SK-N-MC (cell line): Measurements from ENCODE around the gene FBXL12.

Experiments
- DNase-seq: peaks from one replicate; pipeline ENCODE4 v3.0.0-alpha.2; 2011; ENCODE audit warnings: low read depth, low spot score
- H3K27ac ChIP-seq: fragments of 200-600 bp; sonication (generic); 2 replicates; pipeline ENCODE4 v1.5.1; 2016; ENCODE audit warnings: mixed run types
- H3K36me3 ChIP-seq: fragments of 200-600 bp; sonication (generic); 2 replicates; pipeline ENCODE4 v1.6.1; 2017; ENCODE audit warnings: antibody characterized with exemption, low read length, mixed read lengths; ENCODE audit not compliant: insufficient read depth
- H3K4me3 ChIP-seq: fragments of 200-600 bp; sonication (generic); 2 replicates; pipeline ENCODE4 v1.5.1; 2016
- H3K9ac ChIP-seq: fragments of 200-600 bp; sonication (generic); 2 replicates; pipeline ENCODE4 v1.8.0; 2017; ENCODE audit warnings: mixed run types, mixed read lengths; ENCODE audit not compliant: insufficient read length
- H3K9me3 ChIP-seq: fragments of 200-600 bp; sonication (generic); 2 replicates; pipeline ENCODE4 v1.6.1; 2017; ENCODE audit warnings: low read depth, mild to moderate bottlenecking, antibody characterized with exemption, low read length, moderate library complexity, mixed read lengths
- EZH2 ChIP-seq: fragments of 200-600 bp; sonication (generic); IDR thresholded peaks from one replicate; pipeline ENCODE4 v1.6.1; 2017; ENCODE audit warnings: antibody characterized with exemption
- FOXP2 ChIP-seq: optimal IDR thresholded peaks from 2 replicates; pipeline ENCODE3; 2011; ENCODE audit warnings: mild to moderate bottlenecking, moderate library complexity; ENCODE audit not compliant: insufficient read depth; ENCODE audit errors: extremely low read length, control extremely low read depth
- POLR2AphosphoS5 ChIP-seq: IDR thresholded peaks from 2 replicates; pipeline ENCODE4 v1.6.1; 2012; ENCODE audit warnings: mild to moderate bottlenecking, low read depth, low read length, borderline replicate concordance

The FBXL12 gene

DNA sequence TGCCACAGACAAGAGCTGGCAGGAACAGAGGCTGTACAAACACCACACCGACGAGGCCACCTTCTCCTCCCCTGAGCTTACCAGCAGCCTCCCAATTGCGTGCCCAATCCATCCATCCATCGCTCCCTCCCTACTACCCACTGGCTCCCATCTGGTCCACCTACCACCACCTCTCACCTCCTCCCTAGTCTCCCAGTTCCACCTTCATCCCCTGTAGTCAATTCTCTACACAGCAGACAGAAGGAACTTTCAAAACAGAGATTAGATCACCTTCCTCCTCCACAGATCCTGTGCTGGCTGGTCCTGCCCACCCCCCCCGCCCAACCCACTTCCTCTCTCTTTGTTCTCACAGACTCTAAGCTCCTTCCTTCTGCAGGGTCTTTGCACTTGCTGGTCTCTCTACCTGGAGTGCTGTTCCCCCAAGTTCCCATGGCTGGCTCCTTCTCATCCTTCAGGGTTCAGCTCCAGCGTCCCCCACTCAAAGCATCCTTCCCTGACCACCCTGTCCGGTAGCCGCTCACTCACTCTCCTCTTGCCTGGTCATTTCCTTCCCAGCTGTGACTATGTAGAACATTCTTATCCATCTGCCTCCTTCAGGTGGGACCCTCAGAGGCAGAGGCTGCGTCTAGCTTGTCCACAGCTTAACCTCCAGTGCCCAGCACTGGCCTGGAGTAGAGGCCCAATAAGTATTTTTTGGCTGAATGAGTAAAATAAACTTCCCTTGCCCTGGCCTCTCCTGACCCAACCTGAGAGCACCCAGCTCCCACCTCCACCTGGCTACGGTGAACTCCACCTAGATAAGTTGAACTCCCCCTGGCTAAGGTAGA is 39.3 kb upstream of the FBXL12 start:
- Histone ChIP-seq H3K36me3 (peaks cover 49% of the 10 kb centered on the region; the same call in 1 of the 2 replicates), H3K9ac (no peak overlapping the region), H3K27ac (no peak overlapping the region), H3K9me3 (no peaks in the 10 kb centered on the region), H3K4me3 (no peak overlapping the region)
- TF ChIP-seq EZH2 (no peak), POLR2AphosphoS5 (no peak)
- no peak for DNase-seq

DNA sequence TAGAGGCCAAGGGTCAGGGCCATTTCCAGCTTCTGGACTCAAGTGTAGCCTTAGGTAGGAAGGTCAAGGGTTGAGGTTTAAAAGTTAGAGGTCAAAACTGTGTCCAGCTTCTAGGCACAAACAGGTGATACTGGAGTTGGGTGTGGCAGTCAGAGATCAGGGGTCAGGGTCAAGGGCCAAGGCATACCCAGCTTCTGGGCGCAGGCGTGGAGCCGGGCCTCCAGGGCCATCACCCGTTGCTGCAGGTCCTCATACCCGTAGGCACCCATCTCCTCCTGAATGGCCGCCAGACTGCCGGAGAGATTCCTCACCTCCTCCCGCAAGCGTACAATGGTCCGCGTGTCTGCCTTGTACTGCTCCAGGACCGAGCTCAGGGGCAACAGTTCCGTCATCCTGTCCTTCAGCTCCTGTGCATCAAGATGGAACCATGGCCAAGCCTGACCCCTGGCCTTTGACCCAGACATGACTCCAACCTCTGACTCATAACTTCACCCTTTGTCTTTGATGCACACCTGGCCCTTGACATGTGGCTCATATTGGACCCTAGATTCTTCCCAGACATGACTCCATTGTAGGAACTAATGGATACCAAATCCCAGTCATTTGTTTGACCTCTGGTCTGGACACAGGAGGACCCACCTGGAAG is 38.3 kb upstream of the FBXL12 start:
- no peak overlapping the region for H3K9ac ChIP-seq
- H3K36me3 ChIP-seq, result peaks cover 46% of the 10 kb centered on the region; the same call in 1 of the 2 replicates
- no peak for DNase-seq
- no peak overlapping the region for H3K27ac ChIP-seq
- H3K9me3 ChIP-seq, result no peaks in the 10 kb centered on the region
- H3K4me3 ChIP-seq, result no peak overlapping the region
- TF ChIP-seq FOXP2, result no peak
- TF ChIP-seq POLR2AphosphoS5, result no peak
- TF ChIP-seq EZH2, result no peak

DNA sequence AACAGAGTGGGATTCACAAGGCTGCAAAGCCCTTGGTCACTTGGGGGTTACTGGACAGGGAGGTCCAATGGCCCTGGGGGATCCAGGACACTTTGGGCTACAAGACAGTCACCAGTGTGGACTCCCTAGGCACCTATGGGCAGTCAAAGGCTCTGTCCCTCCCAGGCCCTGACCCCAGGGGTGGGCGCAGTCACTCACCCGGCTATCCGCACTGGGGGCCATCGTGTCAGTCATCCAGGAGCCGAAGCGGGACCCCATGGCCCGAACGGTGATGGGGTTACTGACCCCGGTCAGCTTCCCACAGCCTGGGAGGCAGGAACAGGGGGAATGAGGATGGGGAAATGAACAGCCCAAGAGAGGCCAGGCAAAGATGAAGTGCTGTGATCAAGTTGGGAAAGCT is 37.7 kb upstream of the FBXL12 start:
- no peak for TF ChIP-seq POLR2AphosphoS5
- TF ChIP-seq FOXP2, result no peak
- Histone ChIP-seq H3K9me3 (no peaks in the 10 kb centered on the region), H3K9ac (no peak overlapping the region), H3K27ac (no peak overlapping the region), H3K4me3 (no peak overlapping the region), H3K36me3 (peaks cover 46% of the 10 kb centered on the region; the same call in 1 of the 2 replicates)
- DNase-seq, result no peak

DNA sequence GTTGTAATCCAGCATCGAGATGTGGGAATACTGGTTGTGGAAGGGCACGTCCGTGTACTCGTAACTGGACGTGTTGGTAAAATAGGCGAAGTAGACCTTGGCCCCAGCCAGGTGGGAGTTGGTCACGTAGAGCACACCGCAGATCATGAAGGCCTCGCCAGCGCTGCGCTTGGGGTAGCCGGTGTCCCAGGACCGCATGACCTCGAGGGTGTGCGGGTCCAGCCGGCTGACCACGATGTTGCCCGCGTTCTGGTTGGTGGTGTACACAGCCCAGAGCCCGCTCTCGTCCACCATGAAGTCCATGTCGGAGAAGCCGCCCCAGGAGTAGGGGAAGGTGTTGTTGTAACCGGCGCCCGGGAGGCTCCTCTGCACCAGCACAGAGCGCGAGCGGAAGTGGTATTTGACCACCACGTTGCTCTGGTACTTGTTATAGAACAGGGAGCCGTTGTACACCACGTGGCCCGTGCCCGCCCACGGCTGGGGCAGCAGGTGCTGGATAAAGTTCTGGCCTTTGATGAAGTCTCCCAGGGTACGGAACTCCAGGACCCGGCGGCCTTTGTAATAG is 35.5 kb upstream of the FBXL12 start:
- H3K9me3 ChIP-seq, result no peaks in the 10 kb centered on the region
- H3K9ac ChIP-seq, result no peak overlapping the region
- H3K4me3 ChIP-seq, result no peak overlapping the region
- no peak for DNase-seq
- H3K36me3 ChIP-seq, result peaks cover 39% of the 10 kb centered on the region; the same call in 1 of the 2 replicates
- peak overlapping the region; percentile 2; the same call in 1 of the 2 replicates for H3K27ac ChIP-seq
- TF ChIP-seq FOXP2 (no peak), EZH2 (no peak), POLR2AphosphoS5 (no peak)

DNA sequence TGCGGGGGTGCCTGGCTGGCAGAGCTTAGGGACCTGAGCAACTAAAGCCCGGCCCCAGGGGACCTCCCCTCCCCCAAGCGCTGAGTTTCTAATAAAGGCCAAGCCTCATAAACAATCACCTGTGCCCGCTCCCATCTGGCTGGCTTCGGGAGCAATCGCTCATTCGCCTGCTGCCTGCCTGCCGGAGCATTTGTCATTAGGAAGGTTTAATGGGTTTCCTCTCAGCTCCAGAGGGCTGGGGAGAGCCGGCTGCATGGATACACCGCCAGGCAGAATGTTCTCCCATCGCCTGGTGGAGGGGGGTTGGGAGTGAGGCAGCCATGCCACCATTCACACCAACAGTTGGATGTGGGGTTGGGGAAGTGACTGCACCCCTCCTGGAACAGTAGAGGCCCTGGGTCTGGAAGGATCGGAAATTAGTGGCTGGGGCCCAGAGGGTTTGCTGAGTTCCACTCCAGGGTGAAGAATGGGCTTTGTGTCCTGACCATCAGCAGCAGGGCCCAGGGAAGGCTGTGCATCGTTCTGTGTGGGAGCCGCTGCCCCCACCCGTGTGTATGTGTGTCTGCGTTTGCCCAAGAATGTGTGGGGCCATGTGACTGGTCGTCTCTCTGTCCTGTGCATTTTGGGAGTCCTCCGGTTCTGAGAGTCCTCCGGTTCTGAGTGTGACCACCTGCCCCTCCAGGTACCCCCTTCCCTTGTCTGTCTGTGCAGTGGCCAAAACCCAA is 31.5 kb upstream of the FBXL12 start:
- TF ChIP-seq POLR2AphosphoS5, result peak; percentile 32
- TF ChIP-seq EZH2, result no peak

DNA sequence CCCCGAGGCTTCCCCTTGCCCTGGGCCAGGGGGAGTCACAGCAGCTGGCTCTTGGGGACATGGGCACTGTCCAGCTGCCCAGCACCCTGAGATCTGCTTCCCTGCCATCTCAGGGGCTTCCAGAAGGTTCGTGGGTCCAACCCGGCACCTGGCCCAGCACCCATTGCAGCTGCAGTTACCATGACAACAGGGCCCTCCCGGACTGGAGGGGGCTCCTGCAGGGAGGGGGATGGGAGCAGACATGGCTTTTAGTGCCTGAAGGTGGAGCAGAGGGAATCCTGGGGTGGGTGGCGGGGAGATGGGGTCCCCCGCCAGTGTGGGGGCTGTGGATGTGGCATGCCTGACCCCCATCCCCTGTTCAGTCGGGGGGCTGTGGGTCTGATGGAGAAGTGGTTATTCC is 30.9 kb upstream of the FBXL12 start:
- DNase-seq, result no peak
- no peak overlapping the region for H3K4me3 ChIP-seq

More for the DNA sequence above, 31.5 kb upstream of the FBXL12 start:
- 0 out of 2 replicates have a peak overlapping the region, but pooled peaks have one; percentile 2 for H3K27ac ChIP-seq
- no peaks in the 10 kb centered on the region for H3K9me3 ChIP-seq
- no peak overlapping the region for H3K4me3 ChIP-seq
- no peak overlapping the region for H3K9ac ChIP-seq
- DNase-seq, result no peak
- H3K36me3 ChIP-seq, result peaks cover 19% of the 10 kb centered on the region; the same call in 1 of the 2 replicates

DNA sequence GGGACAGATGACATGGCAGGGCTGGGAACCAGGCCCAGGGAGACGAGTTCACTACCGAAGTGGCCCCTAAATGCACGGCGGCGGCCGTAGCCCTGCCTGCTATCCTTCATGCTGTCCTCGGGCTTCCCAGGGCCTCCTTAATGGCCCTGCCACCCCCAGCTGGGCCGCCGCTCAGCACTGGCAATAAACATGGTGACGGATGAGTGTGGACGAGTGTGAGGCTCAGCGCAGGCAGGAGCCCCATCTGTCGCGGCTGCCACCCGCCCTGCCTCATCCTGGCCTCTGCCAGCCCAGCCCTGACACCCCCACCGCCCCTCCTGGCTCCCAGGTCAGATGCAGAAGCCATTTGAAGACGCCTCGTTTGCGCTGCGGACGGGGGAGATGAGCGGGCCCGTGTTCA is 29.9 kb upstream of the FBXL12 start:
- no peaks in the 10 kb centered on the region for H3K9me3 ChIP-seq
- H3K9ac ChIP-seq, result no peak overlapping the region
- no peak overlapping the region for H3K4me3 ChIP-seq
- H3K36me3 ChIP-seq, result peaks cover 15% of the 10 kb centered on the region; the same call in 1 of the 2 replicates
- TF ChIP-seq FOXP2 (no peak), POLR2AphosphoS5 (no peak)
- no peak for DNase-seq
- no peak overlapping the region for H3K27ac ChIP-seq

More for the DNA sequence above, 30.9 kb upstream of the FBXL12 start:
- no peak overlapping the region for H3K27ac ChIP-seq
- TF ChIP-seq POLR2AphosphoS5 (no peak; the same call in 1 of the 2 replicates), FOXP2 (no peak), EZH2 (no peak)
- no peak overlapping the region for H3K9ac ChIP-seq
- peaks cover 18% of the 10 kb centered on the region; the same call in 1 of the 2 replicates for H3K36me3 ChIP-seq
- H3K9me3 ChIP-seq, result no peaks in the 10 kb centered on the region

DNA sequence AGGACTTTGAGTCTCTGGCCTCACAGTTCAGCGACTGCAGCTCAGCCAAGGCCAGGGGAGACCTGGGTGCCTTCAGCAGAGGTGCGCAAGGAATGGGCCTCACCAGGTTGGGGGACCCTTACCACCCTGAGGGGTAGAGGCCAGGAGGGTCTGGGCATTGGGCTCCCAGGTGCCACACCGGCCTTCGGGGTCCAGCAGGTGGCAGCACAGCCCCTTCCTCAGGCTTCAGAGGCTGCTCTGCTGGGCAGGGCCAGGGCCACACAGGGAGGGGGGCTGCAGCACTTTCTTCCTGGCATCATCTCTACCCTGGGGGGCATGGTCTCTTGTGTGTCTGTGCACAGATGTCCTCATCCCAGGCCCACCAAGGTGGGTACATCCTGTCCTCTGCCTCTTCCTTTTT is 29.2 kb upstream of the FBXL12 start:
- H3K9ac ChIP-seq, result no peak overlapping the region
- H3K36me3 ChIP-seq, result peaks cover 19% of the 10 kb centered on the region; the same call in 1 of the 2 replicates

More for the DNA sequence above, 29.2 kb upstream of the FBXL12 start:
- H3K9me3 ChIP-seq, result no peaks in the 10 kb centered on the region
- no peak for DNase-seq
- no peak overlapping the region for H3K4me3 ChIP-seq
- TF ChIP-seq FOXP2 (no peak), POLR2AphosphoS5 (no peak), EZH2 (no peak)
- H3K27ac ChIP-seq, result no peak overlapping the region
